B cell (primary cell): ENCODE data around the gene TBC1D17. TPM values are rescaled to one million over a fixed set of nuclear protein-coding genes. Genes with fewer than 3 reads are reported as not detected.

Experiments
- ATAC-seq: fragments of 200-7000 bp; cut with Tn5 transposase; one replicate; pipeline ENCODE4 v1.10.0; 2021; ENCODE audit warnings: low read depth, mild to moderate bottlenecking, moderate number of reproducible peaks, moderate library complexity
- CTCF ChIA-PET: fragments of 350-600 bp; sonication (Branson Sonifier 250); formaldehyde crosslinking; loops from one replicate; lab custom pipeline; 2021; ENCODE audit warnings: antibody characterized with exemption, inconsistent platforms; lab: Charles Lee
- POLR2A ChIA-PET: fragments of 350-600 bp; sonication (Branson Sonifier 250); formaldehyde crosslinking; loops from one replicate; lab custom pipeline; 2021; ENCODE audit warnings: antibody characterized with exemption; lab: Charles Lee
- DNase-seq: peaks from one replicate; pipeline ENCODE4 v3.0.0; 2013
- H2AFZ ChIP-seq: 2 replicates; pipeline ENCODE4 v1.6.1; 2012; ENCODE audit warnings: mild to moderate bottlenecking, low read depth, low read length; ENCODE audit not compliant: insufficient read depth, poor library complexity, severe bottlenecking
- H3K27ac ChIP-seq, 2 donors: 1 replicate in 1 of 2; 2 replicates in 1 of 2; pipeline ENCODE4 v1.5.1; 2012 to 2013; ENCODE audit warnings: low read length in 2 of 2, mild to moderate bottlenecking in 2 of 2, moderate library complexity in 1 of 2
- H3K27me3 ChIP-seq, 4 experiments: fragments of 200-600 bp in 1 of 4; sonication (generic) in 1 of 4; replicated peaks in 1 of 4; 1 replicate in 2 of 4; 2 replicates in 2 of 4; pipeline versions ENCODE4 v1.6.1 to v1.7.0; 2013 to 2016; ENCODE audit warnings: low read length in 3 of 4, mild to moderate bottlenecking in 2 of 4, mixed read lengths in 1 of 4, moderate library complexity in 1 of 4; ENCODE audit not compliant: insufficient read depth in 4 of 4, control insufficient read depth in 3 of 4; ENCODE audit errors: control extremely low read depth in 1 of 4
- H3K36me3 ChIP-seq, 2 experiments: replicated peaks in 1 of 2; 1 replicate in 1 of 2; 2 replicates in 1 of 2; pipeline versions ENCODE4 v1.6.1 to v1.7.1; 2013; ENCODE audit warnings: low read length in 1 of 2; ENCODE audit not compliant: insufficient read depth in 2 of 2, control insufficient read depth in 1 of 2; ENCODE audit errors: control extremely low read depth in 1 of 2, extremely low read depth in 1 of 2
- H3K4me1 ChIP-seq, 2 donors: fragments of 200-600 bp in 1 of 2; sonication (generic) in 1 of 2; 1 replicate in 1 of 2; 2 replicates in 1 of 2; pipeline versions ENCODE4 v1.5.1 to v1.6.1; 2013 to 2017; ENCODE audit warnings: low read length in 2 of 2; ENCODE audit not compliant: control insufficient read depth in 2 of 2, insufficient read depth in 2 of 2
- H3K4me2 ChIP-seq: replicated peaks from 2 replicates; pipeline ENCODE3; 2012; ENCODE audit warnings: mild to moderate bottlenecking, low read depth, low read length; ENCODE audit not compliant: poor library complexity, severe bottlenecking
- H3K4me3 ChIP-seq, 5 experiments: fragments of 200-600 bp in 1 of 5; sonication (generic) in 1 of 5; 1 replicate in 3 of 5; 2 replicates in 2 of 5; pipeline versions ENCODE4 v1.5.1 to v1.7.0; 2011 to 2016; ENCODE audit warnings: low read length in 4 of 5, mild to moderate bottlenecking in 4 of 5, low read depth in 2 of 5, control low read depth in 1 of 5, moderate library complexity in 1 of 5; ENCODE audit not compliant: insufficient read depth in 1 of 5; ENCODE audit errors: control extremely low read depth in 1 of 5, extremely low read depth in 1 of 5
- H3K79me2 ChIP-seq: fragments of 200-600 bp; sonication (generic); one replicate; pipeline ENCODE4 v1.6.0; 2016; ENCODE audit warnings: low read length; ENCODE audit not compliant: control insufficient read depth, insufficient read depth
- H3K9ac ChIP-seq: fragments of 200-600 bp; sonication (generic); 2 replicates; pipeline ENCODE4 v1.6.1; 2017; ENCODE audit warnings: mild to moderate bottlenecking, low read length, moderate library complexity
- H3K9me3 ChIP-seq, 3 donors: one replicate each; pipeline versions ENCODE4 v1.6.1 to v1.7.1; 2013; ENCODE audit warnings: low read length in 2 of 3; ENCODE audit not compliant: control insufficient read depth in 2 of 3, insufficient read depth in 1 of 3; ENCODE audit errors: control extremely low read depth in 1 of 3
- H4K20me1 ChIP-seq: 2 replicates; pipeline ENCODE4 v1.6.0; 2012; ENCODE audit warnings: mild to moderate bottlenecking, low read length; ENCODE audit not compliant: insufficient read depth, control insufficient read depth, poor library complexity, severe bottlenecking
- H3K27ac Mint-ChIP-seq: one replicate; pipeline ENCODE4 v1.8.0; 2021; ENCODE audit warnings: mixed read lengths
- H3K27me3 Mint-ChIP-seq: one replicate; pipeline ENCODE4 v1.8.0; 2021; ENCODE audit warnings: mixed read lengths
- H3K4me1 Mint-ChIP-seq: one replicate; pipeline ENCODE4 v1.8.0; 2021; ENCODE audit warnings: mixed read lengths
- H3K4me3 Mint-ChIP-seq: one replicate; pipeline ENCODE4 v1.8.0; 2021; ENCODE audit warnings: mixed read lengths
- H3K9me3 Mint-ChIP-seq: one replicate; pipeline ENCODE4 v1.8.0; 2022; ENCODE audit warnings: mixed read lengths; ENCODE audit not compliant: insufficient read depth
- CTCF ChIP-seq: fragments of 200-600 bp; IDR thresholded peaks from one replicate; pipeline ENCODE4 v1.8.0; 2022; ENCODE audit warnings: antibody characterized with exemption, mild to moderate bottlenecking
- EZH2 ChIP-seq: IDR thresholded peaks from 2 replicates; pipeline ENCODE4 v1.6.1; 2012; ENCODE audit warnings: borderline replicate concordance, low read depth, mild to moderate bottlenecking, moderate library complexity, low read length; ENCODE audit not compliant: insufficient read depth, poor library complexity, severe bottlenecking
- WGBS: methylation state at CpG from one replicate; pipeline ENCODE4 v1.1.5; 2013; ENCODE audit warnings: missing lambda C conversion rate; ENCODE audit not compliant: insufficient coverage; 5-methylcytosine and 5-hydroxymethylcytosine counted together
- intact Hi-C: fragments of 100-400 bp; cut with micrococcal nuclease; formaldehyde crosslinking; loops from one replicate; pipeline ENCODE4 v1.10.0; 2022
- polyA plus RNA-seq: library from polyadenylated mRNA; depleted of rRNA; stranded (reverse); fragments of >200 nt; gene quantifications from 2 replicates; pipeline ENCODE4 v1.2.3, GENCODE V29; 2012
- total RNA-seq, 2 donors: library from RNA; stranded (reverse); fragments of 120-200 nt in 1 of 2; gene quantifications; 1 replicate in 1 of 2; 2 replicates in 1 of 2; pipeline versions ENCODE4 v1.2.3 to v1.2.4, GENCODE V29; 2013 to 2022

TBC1D17 gene
- total and polyA plus RNA-seq, 2 donors (not counting 1 experiment from before 2014, with no cell fraction given) = 85.7 to 98.7 TPM

DNA sequence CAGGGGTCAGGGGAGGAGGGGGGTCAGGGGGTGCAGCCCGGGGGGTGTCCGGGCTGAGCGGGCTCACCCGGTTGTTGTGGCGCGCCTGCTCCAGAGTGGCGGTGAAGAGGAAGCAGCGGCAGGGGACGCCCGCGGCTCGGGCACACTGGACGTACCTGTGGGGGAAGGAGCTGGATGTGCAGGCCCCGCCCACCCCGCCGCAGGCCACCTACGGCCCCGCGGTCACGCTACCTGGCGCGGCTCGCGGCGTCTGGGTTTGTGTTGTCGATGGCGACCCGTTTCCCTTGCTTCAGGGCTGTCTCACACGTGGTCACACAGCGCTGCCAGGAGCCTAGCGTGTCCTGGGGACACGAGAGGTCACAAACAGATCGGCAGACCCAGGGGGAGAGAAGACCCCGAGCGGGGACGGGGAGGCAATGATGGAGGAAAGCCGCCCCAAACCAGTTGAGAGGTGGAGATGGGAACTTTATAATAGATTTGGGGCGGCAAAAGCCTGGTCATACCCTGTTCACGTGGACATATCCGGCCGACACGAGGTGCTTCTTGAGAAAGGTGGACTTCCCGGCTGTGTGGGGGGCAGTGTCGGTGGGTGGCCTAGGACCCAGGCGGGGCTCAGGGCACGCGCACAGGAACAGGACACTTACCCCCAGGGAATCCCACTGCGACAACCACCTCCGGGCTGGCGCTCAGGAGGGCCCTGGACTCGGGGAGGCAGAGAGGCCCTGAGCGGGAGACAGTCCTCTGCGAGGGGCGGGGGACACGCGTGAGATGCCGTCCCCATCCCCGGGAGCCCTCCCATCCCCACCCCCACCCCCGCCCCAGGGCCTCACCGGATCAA lies 15.7 kb upstream of the TBC1D17 start:
- no peak overlapping the region for H3K4me2 ChIP-seq
- no peaks in the 10 kb centered on the region for H3K27me3 Mint-ChIP-seq
- ChIA-PET CTCF (interaction anchor here (0.6 kb wide), 1 partner anchor 588 kb away, joined by 3 read pairs; no protein-coding TSS in a partner anchor), POLR2A (interaction anchor here (0.6 to 1.5 kb wide), 3 partner anchors 10 to 223 kb away, joined by 3 to 7 read pairs (median 4); partner anchors contain the start of gene PTOV1)
- no peak for ATAC-seq
- 95% methylated on average over 45 of the region's 60 CpGs for WGBS
- intact Hi-C loops = no loop called here
- H3K27ac Mint-ChIP-seq = no peak overlapping the region
- H4K20me1 ChIP-seq = peaks cover 84% of the 10 kb centered on the region
- H3K36me3 ChIP-seq = peaks cover 0 to 70% of the 10 kb centered on the region in 2 experiments
- no peaks in the 10 kb centered on the region for H3K9me3 Mint-ChIP-seq
- no peak overlapping the region for H3K27ac ChIP-seq
- no peak overlapping the region for H3K4me3 ChIP-seq
- no peak overlapping the region for H2AFZ ChIP-seq
- peak; percentile 36 for DNase-seq
- no peaks in the 10 kb centered on the region for H3K27me3 ChIP-seq
- TF ChIP-seq EZH2 (no peak), CTCF (no peak)
- peaks cover 8 to 17% of the 10 kb centered on the region in 2 donors for H3K4me1 ChIP-seq
- H3K9ac ChIP-seq = no peak overlapping the region
- H3K79me2 ChIP-seq = peaks cover 43% of the 10 kb centered on the region
- H3K9me3 ChIP-seq = no peaks in the 10 kb centered on the region
- peaks cover 26% of the 10 kb centered on the region for H3K4me1 Mint-ChIP-seq
- no peak overlapping the region for H3K4me3 Mint-ChIP-seq
